ENCODE results near the gene TNIP3. TPM values are rescaled to one million over a fixed set of nuclear protein-coding genes. Genes with fewer than 3 reads are reported as not detected.
A peak's percentile ranks its signal among the peaks of the same experiment; 100 is the strongest.

The TNIP3 gene
- total and polyA plus RNA-seq, 3 experiments from 2014 or later = 7.0 to 15.7 (median 13.7) TPM

GRCh38 chr4:121094297-121094966, 69.7 kb downstream of the TNIP3 start:
- POLR2A ChIA-PET = no interaction called here
- Mint-ChIP-seq H3K4me1 (no peaks in the 10 kb centered on the region), H3K9me3 (no peaks in the 10 kb centered on the region), H3K36me3 (no peaks in the 10 kb centered on the region), H3K27ac (no peak overlapping the region), H3K4me3 (no peak overlapping the region), H3K27me3 (no peaks in the 10 kb centered on the region)
- CTCF ChIA-PET = no interaction called here
- H3K27me3 ChIP-seq (ENCODE audit: insufficient read depth, low read length, poor library complexity, severe bottlenecking) = no peaks in the 10 kb centered on the region
- no peak overlapping the region for H3K4me3 ChIP-seq (ENCODE audit: low read length)
- no peak overlapping the region for H3K27ac ChIP-seq (ENCODE audit: low read depth, low read length)
- H3K36me3 ChIP-seq (ENCODE audit: insufficient read depth, low read length) = no peaks in the 10 kb centered on the region
- no peak for DNase-seq
- H3K4me1 ChIP-seq (ENCODE audit: insufficient read depth, low read length) = no peaks in the 10 kb centered on the region
- H3K9me3 ChIP-seq (ENCODE audit: low read length) = no peaks in the 10 kb centered on the region

DNA sequence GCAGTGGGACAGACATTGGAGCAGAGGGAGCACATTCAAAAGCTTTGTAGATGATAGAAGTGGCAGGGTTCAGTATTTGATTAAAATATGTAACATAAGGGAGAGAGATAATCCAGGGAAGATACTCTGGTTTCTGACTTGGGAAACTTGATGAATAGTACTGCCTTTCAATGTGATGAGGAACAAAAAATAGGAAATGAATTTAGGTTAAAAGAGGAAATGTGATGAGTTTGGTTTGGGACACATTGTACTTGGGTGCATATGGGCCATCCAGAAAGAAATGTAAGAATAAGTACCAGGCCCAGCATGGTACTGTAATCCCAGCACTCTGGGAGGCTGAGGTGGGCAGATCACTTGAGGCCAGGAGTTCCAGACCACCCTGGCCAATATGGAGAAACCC, 70.9 kb downstream of the TNIP3 start:
- Histone ChIP-seq H3K4me3 (ENCODE audit: low read length) (no peak overlapping the region), H3K9me3 (ENCODE audit: low read length) (no peaks in the 10 kb centered on the region), H3K36me3 (ENCODE audit: insufficient read depth, low read length) (no peaks in the 10 kb centered on the region), H3K27me3 (ENCODE audit: insufficient read depth, low read length, poor library complexity, severe bottlenecking) (no peaks in the 10 kb centered on the region), H3K4me1 (ENCODE audit: insufficient read depth, low read length) (no peaks in the 10 kb centered on the region), H3K27ac (ENCODE audit: low read depth, low read length) (no peak overlapping the region)
- ChIA-PET CTCF (no interaction called here), POLR2A (no interaction called here)
- Mint-ChIP-seq H3K27me3 (no peaks in the 10 kb centered on the region), H3K27ac (no peak overlapping the region), H3K36me3 (no peaks in the 10 kb centered on the region), H3K9me3 (no peaks in the 10 kb centered on the region), H3K4me1 (no peaks in the 10 kb centered on the region), H3K4me3 (no peak overlapping the region)
- DNase-seq = no peak

GRCh38 chr4:121091941-121092340, 72.2 kb downstream of the TNIP3 start:
- Histone ChIP-seq H3K4me1 (ENCODE audit: insufficient read depth, low read length) (no peaks in the 10 kb centered on the region), H3K9me3 (ENCODE audit: low read length) (no peaks in the 10 kb centered on the region), H3K27ac (ENCODE audit: low read depth, low read length) (no peak overlapping the region), H3K27me3 (ENCODE audit: insufficient read depth, low read length, poor library complexity, severe bottlenecking) (no peaks in the 10 kb centered on the region), H3K36me3 (ENCODE audit: insufficient read depth, low read length) (no peaks in the 10 kb centered on the region), H3K4me3 (ENCODE audit: low read length) (no peak overlapping the region)
- Mint-ChIP-seq H3K27ac (no peak overlapping the region), H3K4me3 (no peak overlapping the region), H3K9me3 (no peaks in the 10 kb centered on the region), H3K27me3 (no peaks in the 10 kb centered on the region), H3K4me1 (no peaks in the 10 kb centered on the region), H3K36me3 (no peaks in the 10 kb centered on the region)
- POLR2A ChIA-PET = no interaction called here
- DNase-seq = no peak
- CTCF ChIA-PET = interaction anchor here (1.3 kb wide), 1 partner anchor 12 kb away, joined by 3 read pairs; no protein-coding TSS in a partner anchor

DNA sequence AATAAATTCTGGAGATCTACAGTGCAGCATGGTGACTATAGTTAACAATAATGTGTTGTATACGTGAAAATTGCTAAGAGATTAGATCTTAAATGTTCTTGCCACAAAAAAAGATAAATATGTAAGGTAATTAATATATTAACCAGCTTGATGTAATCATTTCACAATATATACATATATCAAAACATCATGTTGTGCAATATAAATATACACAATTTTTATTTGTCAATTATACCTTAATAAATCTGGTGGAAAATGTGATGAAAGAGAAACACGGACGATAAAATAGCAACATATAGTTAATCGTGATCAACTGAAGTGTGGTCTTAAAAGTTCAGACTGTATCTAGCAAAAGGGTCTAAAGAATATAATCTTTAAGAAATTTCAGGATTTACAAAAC, 75.3 kb downstream of the TNIP3 start:
- Mint-ChIP-seq H3K4me3 (no peak overlapping the region), H3K4me1 (no peaks in the 10 kb centered on the region), H3K27me3 (peaks cover 3 to 10% of the 10 kb centered on the region in 2 donors), H3K9me3 (no peaks in the 10 kb centered on the region), H3K27ac (peak overlapping the region in 1 of 8 donors; percentile 22), H3K36me3 (peaks cover 0 to 3% (median 0%) of the 10 kb centered on the region in 3 donors)
- H3K4me3 ChIP-seq (ENCODE audit: low read length) = no peak overlapping the region
- H3K27ac ChIP-seq (ENCODE audit: low read depth, low read length) = no peak overlapping the region
- H3K36me3 ChIP-seq (ENCODE audit: insufficient read depth, low read length) = no peaks in the 10 kb centered on the region
- no peaks in the 10 kb centered on the region for H3K9me3 ChIP-seq (ENCODE audit: low read length)
- CTCF ChIA-PET = no interaction called here
- POLR2A ChIA-PET = no interaction called here
- DNase-seq = no peak
- H3K4me1 ChIP-seq (ENCODE audit: insufficient read depth, low read length) = no peaks in the 10 kb centered on the region
- no peaks in the 10 kb centered on the region for H3K27me3 ChIP-seq (ENCODE audit: insufficient read depth, low read length, poor library complexity, severe bottlenecking)

Other genes with a start within 250 kb of the TNIP3 start
- under 1 TPM; 0.24 to 0.63 TPM for gene PRDM5, start 241.6 kb downstream of the TNIP3 start, total RNA-seq
- 0.08 TPM for gene PRDM5, start 241.6 kb downstream of the TNIP3 start, polyA plus RNA-seq
- gene NDNF, start 91.8 kb downstream of the TNIP3 start, total RNA-seq = under 1 TPM; 0.13 to 0.18 TPM
- not detected for gene NDNF, start 91.8 kb downstream of the TNIP3 start, polyA plus RNA-seq
- gene QRFPR, start 216.7 kb upstream of the TNIP3 start, total RNA-seq = not detected
- gene QRFPR, start 216.7 kb upstream of the TNIP3 start, polyA plus RNA-seq = not detected